HCT116 (cell line): ENCODE results near the gene ST3GAL3. TPM values are rescaled to one million over a fixed set of nuclear protein-coding genes. Genes with fewer than 3 reads are reported as not detected.

Experiments
- ATAC-seq: fragments of 200-7000 bp; cut with Tn5 transposase; 2 replicates; pipeline ENCODE4 v1.9.1; 2020; ENCODE audit warnings: mild to moderate bottlenecking, moderate library complexity
- BruUV-seq: library from RNA; stranded (reverse); fragments of 400-500 nt; replicated peaks from 2 replicates; lab custom pipeline; 2021; lab: Mats Ljungman, UMichigan
- CTCF ChIA-PET: fragments of 300-600 bp; sonication (Branson Sonifier 250); formaldehyde crosslinking; loops from one replicate; lab custom pipeline; 2021; ENCODE audit warnings: antibody characterized with exemption; lab: Charles Lee
- POLR2A ChIA-PET: fragments of 300-600, 350-600 bp; sonication (Branson Sonifier 250); formaldehyde crosslinking; loops from one replicate; lab custom pipeline; 2021; ENCODE audit warnings: antibody characterized with exemption; lab: Charles Lee
- RAD21 ChIA-PET, 2 experiments: fragments of 300-600 bp; sonication (Branson Sonifier 250); formaldehyde crosslinking; loops; one replicate each; lab custom pipeline; 2023; ENCODE audit warnings: low total read pairs in 2 of 2; ENCODE audit not compliant: uncharacterized antibody in 2 of 2, unreplicated experiment in 2 of 2, low non-redundant PET in 1 of 2; lab: Charles Lee
- DNase-seq: peaks from one replicate; pipeline ENCODE4 v3.0.0-alpha.2; 2010; ENCODE audit warnings: low read depth, low spot score
- H2AFZ ChIP-seq: fragments of 200-600 bp; shearing (Covaris generic), sonication (generic); 2 replicates; pipeline ENCODE4 v1.6.1; 2017; ENCODE audit warnings: low read depth, mixed run types, mixed read lengths, antibody characterized with exemption, low read length; ENCODE audit not compliant: poor library complexity, severe bottlenecking
- H3K27ac ChIP-seq: 2 replicates; pipeline ENCODE4 v1.5.1; 2012; ENCODE audit warnings: low read depth, low read length
- H3K27me3 ChIP-seq: fragments of 200-600 bp; sonication (generic); 2 replicates; pipeline ENCODE4 v1.6.1; 2016; ENCODE audit warnings: mixed run types, low read length, mixed read lengths; ENCODE audit not compliant: insufficient read depth
- H3K36me3 ChIP-seq, 2 experiments: fragments of 200-500 bp in 1 of 2; fragments of 200-600 bp in 1 of 2; sonication (Bioruptor generic) in 1 of 2; sonication (generic) in 1 of 2; 2 replicates each; pipeline versions ENCODE4 v1.5.1 to v1.6.1; 2014 to 2016; ENCODE audit warnings: low read length in 2 of 2, inconsistent platforms in 1 of 2, mixed read lengths in 1 of 2, mixed run types in 1 of 2; ENCODE audit not compliant: insufficient read depth in 2 of 2, control insufficient read depth in 1 of 2
- H3K4me1 ChIP-seq, 2 experiments: fragments of 200-600 bp in 1 of 2; sonication (generic) in 1 of 2; 2 replicates each; pipeline versions ENCODE4 v1.5.1 to v1.6.1; 2012 to 2017; ENCODE audit warnings: low read length in 2 of 2, inconsistent platforms in 1 of 2, mild to moderate bottlenecking in 1 of 2, mixed read lengths in 1 of 2, mixed run types in 1 of 2, moderate library complexity in 1 of 2; ENCODE audit not compliant: insufficient read depth in 2 of 2, control insufficient read depth in 1 of 2
- H3K4me2 ChIP-seq: fragments of 200-600 bp; sonication (generic); 2 replicates; pipeline ENCODE4 v1.6.1; 2017; ENCODE audit warnings: mixed run types, low read length, mixed read lengths
- H3K4me3 ChIP-seq, 2 experiments: fragments of 200-600 bp in 1 of 2; sonication (generic) in 1 of 2; replicated peaks in 1 of 2; 2 replicates each; pipeline ENCODE4 v1.5.1; 2011 to 2016; ENCODE audit warnings: low read length in 2 of 2, control low read depth in 1 of 2, low read depth in 1 of 2, mild to moderate bottlenecking in 1 of 2, mixed read lengths in 1 of 2, mixed run types in 1 of 2
- H3K79me2 ChIP-seq: fragments of 200-600 bp; sonication (generic); 2 replicates; pipeline ENCODE4 v1.6.1; 2017; ENCODE audit warnings: mild to moderate bottlenecking, mixed run types, low read length, moderate library complexity, mixed read lengths; ENCODE audit not compliant: insufficient read depth
- H3K9ac ChIP-seq: fragments of 200-600 bp; sonication (generic); 2 replicates; pipeline ENCODE4 v1.6.1; 2016; ENCODE audit warnings: low read length, mixed read lengths
- H3K9me2 ChIP-seq: fragments of 200-600 bp; sonication (generic), shearing (Covaris generic); 2 replicates; pipeline ENCODE4 v1.6.1; 2017; ENCODE audit warnings: mixed run types, mild to moderate bottlenecking, moderate library complexity; ENCODE audit not compliant: insufficient read depth
- H3K9me3 ChIP-seq, 2 experiments: fragments of 200-500 bp in 1 of 2; fragments of 200-600 bp in 1 of 2; sonication (Bioruptor generic) in 1 of 2; sonication (generic) in 1 of 2; 2 replicates each; pipeline ENCODE4 v1.6.1; 2014 to 2017; ENCODE audit warnings: low read length in 2 of 2, mixed read lengths in 2 of 2, inconsistent platforms in 1 of 2, low read depth in 1 of 2, mild to moderate bottlenecking in 1 of 2, mixed run types in 1 of 2, moderate library complexity in 1 of 2; ENCODE audit not compliant: control insufficient read depth in 1 of 2, insufficient read depth in 1 of 2
- H4K20me1 ChIP-seq: fragments of 200-600 bp; sonication (generic), shearing (Covaris generic); 2 replicates; pipeline ENCODE4 v1.6.1; 2017; ENCODE audit warnings: mixed run types, mild to moderate bottlenecking, moderate library complexity; ENCODE audit not compliant: insufficient read depth
- CBX3 ChIP-seq: IDR thresholded peaks from 2 replicates; pipeline ENCODE4 v1.6.1; 2012; ENCODE audit warnings: low read depth
- CEBPB ChIP-seq: IDR thresholded peaks from 2 replicates; pipeline ENCODE4 v1.6.1; 2012; ENCODE audit warnings: low read depth
- CTCF ChIP-seq, 3 experiments: fragments of 200-600 bp in 1 of 3; sonication (generic) in 1 of 3; IDR thresholded peaks in 2 of 3; conservative IDR thresholded peaks in 1 of 3; 2 replicates each; pipeline ENCODE4 v1.5.1; 2012 to 2017; ENCODE audit warnings: low read depth in 2 of 3, low read length in 2 of 3, antibody characterized with exemption in 1 of 3, borderline replicate concordance in 1 of 3, control low read depth in 1 of 3, mild to moderate bottlenecking in 1 of 3, mixed read lengths in 1 of 3, mixed run types in 1 of 3, moderate library complexity in 1 of 3; ENCODE audit not compliant: insufficient read depth in 1 of 3
- EGR1 ChIP-seq: IDR thresholded peaks from 2 replicates; pipeline ENCODE4 v1.6.1; 2012; ENCODE audit warnings: low read depth
- ELF1 ChIP-seq: IDR thresholded peaks from 2 replicates; pipeline ENCODE4 v1.6.1; 2012; ENCODE audit warnings: low read depth, borderline replicate concordance
- EZH2 ChIP-seq: fragments of 200-600 bp; sonication (generic); IDR thresholded peaks from 2 replicates; pipeline ENCODE4 v1.6.1; 2017; ENCODE audit warnings: antibody characterized with exemption, mixed run types
- EZH2phosphoT487 ChIP-seq: fragments of 200-600 bp; IDR thresholded peaks from 2 replicates; pipeline ENCODE4 v1.6.1; 2018; ENCODE audit warnings: antibody characterized with exemption, borderline replicate concordance
- FOSL1 ChIP-seq: IDR thresholded peaks from 2 replicates; pipeline ENCODE4 v1.6.1; 2012; ENCODE audit warnings: low read depth
- JUND ChIP-seq: IDR thresholded peaks from 2 replicates; pipeline ENCODE4 v1.6.1; 2012
- MAX ChIP-seq: IDR thresholded peaks from 2 replicates; pipeline ENCODE4 v1.6.1; 2012
- POLR2A ChIP-seq: IDR thresholded peaks from 2 replicates; pipeline ENCODE4 v1.7.0; 2011; ENCODE audit warnings: borderline replicate concordance; ENCODE audit not compliant: insufficient read depth, insufficient read length; ENCODE audit errors: extremely low read depth
- POLR2AphosphoS5 ChIP-seq: IDR thresholded peaks from 2 replicates; pipeline ENCODE4 v1.6.1; 2011; ENCODE audit warnings: mild to moderate bottlenecking, low read depth, low read length, moderate library complexity
- RAD21 ChIP-seq: IDR thresholded peaks from 2 replicates; pipeline ENCODE4 v1.6.1; 2012; ENCODE audit warnings: low read depth, mild to moderate bottlenecking
- REST ChIP-seq: IDR thresholded peaks from 2 replicates; pipeline ENCODE4 v1.6.1; 2012; ENCODE audit warnings: low read depth
- SP1 ChIP-seq: IDR thresholded peaks from 2 replicates; pipeline ENCODE4 v1.6.1; 2012; ENCODE audit warnings: low read depth
- SRF ChIP-seq: IDR thresholded peaks from 2 replicates; pipeline ENCODE4 v1.6.1; 2012; ENCODE audit warnings: low read depth
- TCF7L2 ChIP-seq: IDR thresholded peaks from 2 replicates; pipeline ENCODE4 v1.7.0; 2011; ENCODE audit warnings: borderline replicate concordance, inconsistent platforms; ENCODE audit not compliant: insufficient read depth, insufficient read length; ENCODE audit errors: extremely low read depth
- YY1 ChIP-seq: IDR thresholded peaks from 2 replicates; pipeline ENCODE4 v1.6.1; 2011; ENCODE audit warnings: low read length, low read depth, moderate library complexity, mild to moderate bottlenecking; ENCODE audit not compliant: insufficient replicate concordance; ENCODE audit errors: extremely low read depth
- ZFX ChIP-seq: fragments of 450-650 bp; IDR thresholded peaks from 2 replicates; pipeline ENCODE4 v1.6.1; 2017
- ZNF274 ChIP-seq: fragments of 200-500 bp; sonication (Bioruptor generic); IDR thresholded peaks from 2 replicates; pipeline ENCODE4 v1.6.1; 2014; ENCODE audit warnings: mild to moderate bottlenecking, low read depth, low read length, inconsistent platforms
- intact Hi-C: fragments of 100-400 bp; cut with micrococcal nuclease; formaldehyde crosslinking; loops from 2 replicates; pipeline ENCODE4 v1.10.0; 2022
- total RNA-seq: library from RNA; stranded (reverse); gene quantifications from one replicate; pipeline ENCODE4 v1.2.1, GENCODE V29; 2021; ENCODE audit not compliant: unreplicated experiment

ST3GAL3 gene
- total RNA-seq, 1 experiment from 2014 or later, result 7.2 TPM

- no peak overlapping the region for H3K4me2 ChIP-seq
- H3K9me2 ChIP-seq, result no peaks in the 10 kb centered on the region
- intact Hi-C loops, result no loop called here
- no peaks in the 10 kb centered on the region for H3K79me2 ChIP-seq
- ChIA-PET CTCF (no interaction called here), POLR2A (no interaction called here), RAD21 (no interaction called here)
- BruUV-seq, result no TSS peak
- peaks cover 10 to 48% of the 10 kb centered on the region in 2 experiments for H3K4me1 ChIP-seq
- no peaks in the 10 kb centered on the region for H3K9me3 ChIP-seq
- no peaks in the 10 kb centered on the region for H3K27me3 ChIP-seq
- no peak for ATAC-seq
- no peak overlapping the region for H3K4me3 ChIP-seq
- DNase-seq, result no peak
- no peak overlapping the region for H2AFZ ChIP-seq
- H4K20me1 ChIP-seq, result no peaks in the 10 kb centered on the region
- H3K9ac ChIP-seq, result no peak overlapping the region
- H3K36me3 ChIP-seq, result no peaks in the 10 kb centered on the region
- TF ChIP-seq EZH2 (no peak), EGR1 (no peak), CBX3 (no peak), YY1 (no peak), POLR2AphosphoS5 (no peak), FOSL1 (no peak), ELF1 (no peak), SP1 (no peak), TCF7L2 (no peak), ZNF274 (no peak), CTCF (IDR thresholded peaks at IDR 0.05 in 2 of 3, conservative IDR thresholded peaks at IDR 0.05 in 1 of 3; ENCODE audit: borderline replicate concordance in 1 of 3, insufficient read depth in 1 of 3, low read depth in 2 of 3, low read length in 2 of 3) (no peak), EZH2phosphoT487 (no peak), POLR2A (no peak), JUND (no peak), SRF (no peak), CEBPB (no peak), REST (no peak), ZFX (no peak), MAX (no peak), RAD21 (no peak)
- no peak overlapping the region for H3K27ac ChIP-seq
Measured at GRCh38 chr1:43878440-43878839, 171.1 kb downstream of the ST3GAL3 start.
